ENCODE measurements around the gene ZNF71. TPM values are rescaled to one million over a fixed set of nuclear protein-coding genes. Genes with fewer than 3 reads are reported as not detected.
A peak's percentile ranks its signal among the peaks of the same experiment; 100 is the strongest.

Gene ZNF71
- total RNA-seq, 1 donor from 2014 or later = 5.8 TPM

GRCh38 chr19:56660381-56661107 lies 65.4 kb downstream of the ZNF71 start:
- no peak overlapping the region for H3K27ac ChIP-seq
- intact Hi-C loops (cut with DNase I) = no loop called here
- peaks cover 20% of the 10 kb centered on the region for H3K9me3 ChIP-seq
- peak in 1 of 2 donors; percentile 37 for ATAC-seq
- TF ChIP-seq CTCF (IDR thresholded peaks at IDR 0.05) = peak; percentile 27
- no peaks in the 10 kb centered on the region for H3K27me3 ChIP-seq (ENCODE audit: low read depth)
- H3K36me3 ChIP-seq = peaks cover 16% of the 10 kb centered on the region
- H3K4me1 ChIP-seq = no peaks in the 10 kb centered on the region
- no peak for DNase-seq
- no peak overlapping the region for H3K4me3 ChIP-seq

- TF ChIP-seq CTCF (IDR thresholded peaks at IDR 0.05) = no peak
- intact Hi-C loops (cut with DNase I) = no loop called here
- H3K27me3 ChIP-seq (ENCODE audit: low read depth) = no peaks in the 10 kb centered on the region
- no peaks in the 10 kb centered on the region for H3K4me1 ChIP-seq
- no peak overlapping the region for H3K4me3 ChIP-seq
- ATAC-seq (no peak), DNase-seq (no peak)
- H3K36me3 ChIP-seq = peaks cover 16% of the 10 kb centered on the region
- no peak overlapping the region for H3K27ac ChIP-seq
- H3K9me3 ChIP-seq = peaks cover 17% of the 10 kb centered on the region
Measured at GRCh38 chr19:56661248-56661647, 66.1 kb downstream of the ZNF71 start.

GRCh38 chr19:56663931-56664500 lies 68.9 kb downstream of the ZNF71 start:
- no peaks in the 10 kb centered on the region for H3K27me3 ChIP-seq (ENCODE audit: low read depth)
- no peaks in the 10 kb centered on the region for H3K4me1 ChIP-seq
- no peak for TF ChIP-seq CTCF (IDR thresholded peaks at IDR 0.05)
- H3K27ac ChIP-seq = no peak overlapping the region
- peaks cover 16% of the 10 kb centered on the region for H3K36me3 ChIP-seq
- DNase-seq = no peak
- peaks cover 25% of the 10 kb centered on the region for H3K9me3 ChIP-seq
- ATAC-seq = peak in 1 of 2 donors; percentile 12
- H3K4me3 ChIP-seq = no peak overlapping the region
- intact Hi-C loops (cut with DNase I) = no loop called here

- Histone ChIP-seq H3K4me3 (no peak overlapping the region), H3K27ac (no peak overlapping the region), H3K27me3 (ENCODE audit: low read depth) (no peaks in the 10 kb centered on the region), H3K9me3 (peaks cover 25% of the 10 kb centered on the region), H3K4me1 (no peaks in the 10 kb centered on the region), H3K36me3 (peaks cover 16% of the 10 kb centered on the region)
- DNase-seq = no peak
- no peak for ATAC-seq
- TF ChIP-seq CTCF (IDR thresholded peaks at IDR 0.05) = no peak
- intact Hi-C loops (cut with DNase I) = no loop called here
Measured at GRCh38 chr19:56664511-56664910, 69.4 kb downstream of the ZNF71 start.

GRCh38 chr19:56667311-56667870 lies 72.3 kb downstream of the ZNF71 start:
- no peaks in the 10 kb centered on the region for H3K27me3 ChIP-seq (ENCODE audit: low read depth)
- H3K9me3 ChIP-seq = peaks cover 25% of the 10 kb centered on the region
- no peak overlapping the region for H3K4me3 ChIP-seq
- ATAC-seq = no peak
- DNase-seq = no peak
- H3K27ac ChIP-seq = no peak overlapping the region
- peaks cover 10% of the 10 kb centered on the region for H3K4me1 ChIP-seq
- H3K36me3 ChIP-seq = peaks cover 16% of the 10 kb centered on the region
- TF ChIP-seq CTCF (IDR thresholded peaks at IDR 0.05) = no peak
- intact Hi-C loops (cut with DNase I) = no loop called here

All from lower lobe of right lung (tissue), 2 donors.